GM23338 (cell line): ENCODE measurements around the gene CABLES1. TPM values are rescaled to one million over a fixed set of nuclear protein-coding genes. Genes with fewer than 3 reads are reported as not detected.

ENCODE experiments used
- ATAC-seq: fragments of 200-7000 bp; cut with Tn5 transposase; 3 replicates; pipeline ENCODE4 v1.9.1; 2020
- DNase-seq: peaks from one replicate; pipeline ENCODE4 v3.0.0-alpha.2; 2015; ENCODE audit warnings: low spot score
- H2AFZ ChIP-seq: fragments of 200-600 bp; sonication (generic); 2 replicates; pipeline ENCODE4 v1.8.0; 2016; ENCODE audit warnings: antibody characterized with exemption, mild to moderate bottlenecking, moderate library complexity
- H3F3A ChIP-seq: fragments of 200-600 bp; sonication (generic); replicated peaks from 2 replicates; pipeline ENCODE4 v1.8.0; 2017; ENCODE audit warnings: antibody characterized with exemption, mixed run types, low read depth
- H3K27ac ChIP-seq: fragments of 200-600 bp; sonication (generic); 2 replicates; pipeline ENCODE4 v1.6.1; 2016; ENCODE audit warnings: low read depth
- H3K27me3 ChIP-seq: fragments of 200-600 bp; sonication (generic); 2 replicates; pipeline ENCODE4 v1.8.0; 2016; ENCODE audit warnings: mild to moderate bottlenecking, mixed run types, moderate library complexity; ENCODE audit not compliant: insufficient read depth
- H3K36me3 ChIP-seq: fragments of 200-600 bp; sonication (generic); 2 replicates; pipeline ENCODE4 v1.8.0; 2016; ENCODE audit warnings: mild to moderate bottlenecking; ENCODE audit not compliant: insufficient read depth
- H3K4me1 ChIP-seq: fragments of 200-600 bp; sonication (generic); 2 replicates; pipeline ENCODE4 v1.8.0; 2016; ENCODE audit warnings: mild to moderate bottlenecking, moderate library complexity; ENCODE audit not compliant: insufficient read depth
- H3K4me2 ChIP-seq: fragments of 200-600 bp; sonication (generic); 2 replicates; pipeline ENCODE4 v1.7.1; 2017; ENCODE audit warnings: mixed run types
- H3K4me3 ChIP-seq: fragments of 200-600 bp; sonication (generic); 2 replicates; pipeline ENCODE4 v1.6.1; 2016; ENCODE audit warnings: mixed run types
- H3K79me2 ChIP-seq: fragments of 200-600 bp; sonication (generic); replicated peaks from 2 replicates; pipeline ENCODE4 v1.8.0; 2017; ENCODE audit warnings: mild to moderate bottlenecking; ENCODE audit not compliant: insufficient read depth
- H3K9me2 ChIP-seq: fragments of 200-600 bp; sonication (generic); 2 replicates; pipeline ENCODE4 v1.8.0; 2017; ENCODE audit not compliant: insufficient read depth
- H4K20me1 ChIP-seq: fragments of 200-600 bp; sonication (generic); replicated peaks from 2 replicates; pipeline ENCODE4 v1.8.0; 2017; ENCODE audit warnings: mild to moderate bottlenecking; ENCODE audit not compliant: insufficient read depth
- H3K27ac Mint-ChIP-seq: 2 replicates; pipeline ENCODE4 v1.8.0; 2020; ENCODE audit warnings: inconsistent platforms, mild to moderate bottlenecking, moderate library complexity, mixed read lengths
- H3K27me3 Mint-ChIP-seq: 3 replicates; pipeline ENCODE4 v1.8.0; 2022; ENCODE audit warnings: low read depth, mild to moderate bottlenecking, moderate library complexity, mixed read lengths, inconsistent platforms; ENCODE audit not compliant: insufficient read depth, poor library complexity
- H3K36me3 Mint-ChIP-seq: 3 replicates; pipeline ENCODE4 v1.8.0; 2021; ENCODE audit warnings: low read depth, mild to moderate bottlenecking, inconsistent platforms, moderate library complexity, mixed read lengths
- H3K4me1 Mint-ChIP-seq: 3 replicates; pipeline ENCODE4 v1.8.0; 2020; ENCODE audit warnings: mild to moderate bottlenecking, inconsistent platforms, mixed read lengths
- H3K4me3 Mint-ChIP-seq: 3 replicates; pipeline ENCODE4 v1.8.0; 2021; ENCODE audit warnings: moderate library complexity, mild to moderate bottlenecking, inconsistent platforms, mixed read lengths
- H3K9me3 Mint-ChIP-seq: 3 replicates; pipeline ENCODE4 v1.8.0; 2020; ENCODE audit warnings: moderate library complexity, mild to moderate bottlenecking, inconsistent platforms, mixed read lengths
- CREB1 ChIP-seq: fragments of 250-450 bp; sonication (Bioruptor Pico); IDR thresholded peaks from 2 replicates; pipeline ENCODE4 v1.5.0; 2020; ENCODE audit warnings: low read depth, mild to moderate bottlenecking, moderate library complexity
- CTCF ChIP-seq, 2 experiments: fragments of 200-600 bp in 1 of 2; sonication (generic) in 1 of 2; conservative IDR thresholded peaks; 2 replicates each; pipeline versions ENCODE4 v1.5.1 to v1.6.1; 2016 to 2017; ENCODE audit warnings: antibody characterized with exemption in 2 of 2, low read depth in 2 of 2, mild to moderate bottlenecking in 2 of 2, moderate library complexity in 1 of 2
- ETS1 ChIP-seq: IDR thresholded peaks from 2 replicates; pipeline ENCODE4 v1.6.1; 2016; ENCODE audit warnings: antibody characterized with exemption
- EZH2 ChIP-seq: fragments of 200-600 bp; sonication (generic); IDR thresholded peaks from one replicate; pipeline ENCODE4 v1.8.0; 2017; ENCODE audit warnings: antibody characterized with exemption, mild to moderate bottlenecking, low read depth; ENCODE audit not compliant: unreplicated experiment
- NANOG ChIP-seq: IDR thresholded peaks from 2 replicates; pipeline ENCODE4 v1.6.1; 2016; ENCODE audit warnings: antibody characterized with exemption, borderline replicate concordance
- REST ChIP-seq: IDR thresholded peaks from one replicate; pipeline ENCODE4 v1.6.1; 2018; ENCODE audit warnings: antibody characterized with exemption; ENCODE audit not compliant: unreplicated experiment
- STAT1 ChIP-seq: IDR thresholded peaks from one replicate; pipeline ENCODE4 v1.6.1; 2016; ENCODE audit warnings: antibody characterized with exemption; ENCODE audit not compliant: unreplicated experiment
- ZNF114 ChIP-seq: fragments of 250-450 bp; sonication (Bioruptor Pico); IDR thresholded peaks from 2 replicates; pipeline ENCODE4 v1.5.0; 2020; ENCODE audit warnings: mild to moderate bottlenecking, moderate library complexity
- polyA plus RNA-seq: library from polyadenylated mRNA; unstranded; fragments of >200 nt; fragmentation: Nextera tagmentation; extraction: Ambion mirVana; gene quantifications from 2 replicates; pipeline ENCODE4 v1.2.1, GENCODE V29; 2016
- total RNA-seq: library from RNA; depleted of rRNA; stranded (reverse); fragments of >200 nt; shearing (Covaris generic); gene quantifications from 2 replicates; pipeline ENCODE4 v1.2.3, GENCODE V29; 2014; rRNA removed

CABLES1 gene
- total and polyA plus RNA-seq, 2 experiments from 2014 or later = 2.6 to 12.4 TPM

GRCh38 chr18:23307567-23308295 lies 172.4 kb downstream of the CABLES1 start:
- Histone ChIP-seq H4K20me1 (no peaks in the 10 kb centered on the region), H3K9me2 (no peaks in the 10 kb centered on the region), H3K79me2 (no peaks in the 10 kb centered on the region), H3K27me3 (no peaks in the 10 kb centered on the region), H3K36me3 (no peaks in the 10 kb centered on the region), H3K4me3 (no peak overlapping the region), H2AFZ (no peak overlapping the region), H3K4me2 (no peak overlapping the region), H3F3A (no peaks in the 10 kb centered on the region), H3K4me1 (no peaks in the 10 kb centered on the region), H3K27ac (no peak overlapping the region)
- Mint-ChIP-seq H3K27ac (no peak overlapping the region), H3K4me1 (peaks cover 7% of the 10 kb centered on the region; the same call in 2 of the 3 replicates), H3K27me3 (no peaks in the 10 kb centered on the region), H3K36me3 (no peaks in the 10 kb centered on the region), H3K4me3 (no peak overlapping the region), H3K9me3 (no peaks in the 10 kb centered on the region)
- TF ChIP-seq CREB1 (CRISPR knock-in tag) (no peak), CTCF (conservative IDR thresholded peaks at IDR 0.05; ENCODE audit: low read depth in 2 of 2) (no peak), STAT1 (no peak), ZNF114 (CRISPR knock-in tag) (no peak), NANOG (no peak), EZH2 (no peak), REST (no peak), ETS1 (no peak)
- DNase-seq (no peak), ATAC-seq (no peak)

Other genes with a start within 250 kb of the CABLES1 start
- 49.2 and 53.3 TPM in 2 replicates for gene RBBP8, start 202.2 kb upstream of the CABLES1 start, total RNA-seq
- 48.9 and 55.6 TPM in 2 replicates for gene RBBP8, start 202.2 kb upstream of the CABLES1 start, polyA plus RNA-seq